H9 (cell line): Measurements from ENCODE around the gene XDH. TPM values are rescaled to one million over a fixed set of nuclear protein-coding genes. Genes with fewer than 3 reads are reported as not detected.

Experiments
- DNase-seq: peaks from one replicate; pipeline ENCODE4 v3.0.0-alpha.2; 2017
- H2AFZ ChIP-seq: one replicate; pipeline ENCODE4 v1.6.1; 2013; ENCODE audit warnings: mild to moderate bottlenecking, low read length, control low read depth, moderate library complexity
- H2AK5ac ChIP-seq: 2 replicates; pipeline ENCODE4 v1.6.1; 2013; ENCODE audit warnings: low read length, control low read depth, mixed read lengths; ENCODE audit not compliant: insufficient read length
- H2BK120ac ChIP-seq: one replicate; pipeline ENCODE4 v1.6.1; 2013; ENCODE audit warnings: low read depth, mild to moderate bottlenecking, low read length, control low read depth, inconsistent platforms; ENCODE audit not compliant: poor library complexity, severe bottlenecking
- H2BK12ac ChIP-seq: 2 replicates; pipeline ENCODE4 v1.6.1; 2013; ENCODE audit warnings: low read length, control low read depth, mixed read lengths, low read depth; ENCODE audit not compliant: insufficient read length
- H2BK15ac ChIP-seq: 2 replicates; pipeline ENCODE4 v1.6.1; 2013; ENCODE audit warnings: low read depth, low read length, control low read depth
- H2BK20ac ChIP-seq: one replicate; pipeline ENCODE4 v1.6.1; 2013; ENCODE audit warnings: low read depth, mild to moderate bottlenecking, low read length, control low read depth, inconsistent platforms; ENCODE audit not compliant: poor library complexity, severe bottlenecking
- H2BK5ac ChIP-seq: 2 replicates; pipeline ENCODE4 v1.6.1; 2013; ENCODE audit warnings: low read length, control low read depth, mixed read lengths; ENCODE audit not compliant: insufficient read length
- H3K14ac ChIP-seq: 2 replicates; pipeline ENCODE4 v1.6.1; 2013; ENCODE audit warnings: low read length, control low read depth; ENCODE audit not compliant: insufficient read depth
- H3K18ac ChIP-seq: 2 replicates; pipeline ENCODE4 v1.6.1; 2013; ENCODE audit warnings: low read depth, mild to moderate bottlenecking, mixed read lengths, low read length, control low read depth; ENCODE audit not compliant: insufficient read length
- H3K23ac ChIP-seq: 2 replicates; pipeline ENCODE4 v1.6.1; 2013; ENCODE audit warnings: low read length, control low read depth, mixed read lengths, low read depth; ENCODE audit not compliant: insufficient read length
- H3K23me2 ChIP-seq: 2 replicates; pipeline ENCODE4 v1.6.1; 2013; ENCODE audit warnings: low read depth, mild to moderate bottlenecking, mixed read lengths, low read length, control low read depth; ENCODE audit not compliant: insufficient read length, poor library complexity, severe bottlenecking
- H3K27ac ChIP-seq: 2 replicates; pipeline ENCODE4 v1.5.1; 2013; ENCODE audit warnings: low read length, control low read depth, mixed read lengths, low read depth; ENCODE audit not compliant: insufficient read length
- H3K27me3 ChIP-seq: 2 replicates; pipeline ENCODE4 v1.6.1; 2013; ENCODE audit warnings: low read length, control low read depth, inconsistent platforms; ENCODE audit not compliant: insufficient read depth
- H3K4ac ChIP-seq: 2 replicates; pipeline ENCODE4 v1.6.1; 2013; ENCODE audit warnings: low read depth, mild to moderate bottlenecking, control low read depth, inconsistent platforms, low read length, moderate library complexity
- H3K4me1 ChIP-seq: 2 replicates; pipeline ENCODE4 v1.6.1; 2013; ENCODE audit warnings: low read length, control low read depth, inconsistent platforms; ENCODE audit not compliant: insufficient read depth
- H3K4me2 ChIP-seq: 2 replicates; pipeline ENCODE4 v1.6.1; 2013; ENCODE audit warnings: low read length, control low read depth, mixed read lengths; ENCODE audit not compliant: insufficient read length, insufficient read depth
- H3K56ac ChIP-seq: 2 replicates; pipeline ENCODE4 v1.6.1; 2013; ENCODE audit warnings: low read depth, mild to moderate bottlenecking, mixed read lengths, low read length, control low read depth; ENCODE audit not compliant: insufficient read length
- H3K79me1 ChIP-seq: 2 replicates; pipeline ENCODE4 v1.6.1; 2013; ENCODE audit warnings: low read depth, mild to moderate bottlenecking, moderate library complexity, low read length, control low read depth, inconsistent platforms; ENCODE audit not compliant: insufficient read depth, poor library complexity, severe bottlenecking
- H3K79me2 ChIP-seq: 2 replicates; pipeline ENCODE4 v1.6.1; 2013; ENCODE audit warnings: low read length, control low read depth, inconsistent platforms; ENCODE audit not compliant: insufficient read depth
- H3K9ac ChIP-seq: 2 replicates; pipeline ENCODE4 v1.6.1; 2013; ENCODE audit warnings: low read length, control low read depth, mixed read lengths; ENCODE audit not compliant: insufficient read length; ENCODE audit errors: extremely low read depth
- H3K9me3 ChIP-seq: one replicate; pipeline ENCODE4 v1.6.1; 2013; ENCODE audit warnings: low read depth, low read length, inconsistent platforms; ENCODE audit not compliant: control insufficient read depth
- H3T11ph ChIP-seq: one replicate; pipeline ENCODE4 v1.6.1; 2013; ENCODE audit warnings: mild to moderate bottlenecking, low read length, control low read depth, inconsistent platforms
- H4K20me1 ChIP-seq: one replicate; pipeline ENCODE4 v1.6.1; 2013; ENCODE audit not compliant: control insufficient read depth, insufficient read length, insufficient read depth
- H4K5ac ChIP-seq: 2 replicates; pipeline ENCODE4 v1.6.1; 2013; ENCODE audit warnings: low read depth, mild to moderate bottlenecking, mixed read lengths, low read length, control low read depth; ENCODE audit not compliant: insufficient read length
- H4K8ac ChIP-seq: replicated peaks from 2 replicates; pipeline ENCODE4 v1.6.1; 2013; ENCODE audit warnings: low read length, control low read depth, mixed read lengths, low read depth; ENCODE audit not compliant: insufficient read length
- H4K91ac ChIP-seq: 2 replicates; pipeline ENCODE4 v1.6.1; 2013; ENCODE audit warnings: low read depth, mild to moderate bottlenecking, moderate library complexity, mixed read lengths, low read length, control low read depth; ENCODE audit not compliant: insufficient read length
- H3K27ac Mint-ChIP-seq, 3 experiments: 2 replicates in 2 of 3; 3 replicates in 1 of 3; pipeline ENCODE4 v1.8.0; 2020 to 2021; ENCODE audit warnings: mixed read lengths in 3 of 3, mild to moderate bottlenecking in 1 of 3, moderate library complexity in 1 of 3
- H3K27me3 Mint-ChIP-seq: 2 replicates; pipeline ENCODE4 v1.8.0; 2021; ENCODE audit warnings: low read depth, mild to moderate bottlenecking, moderate library complexity, mixed read lengths
- H3K36me3 Mint-ChIP-seq, 3 experiments: 2 replicates in 2 of 3; 3 replicates in 1 of 3; pipeline ENCODE4 v1.8.0; 2020 to 2021; ENCODE audit warnings: low read depth in 3 of 3, mixed read lengths in 3 of 3; ENCODE audit not compliant: insufficient read depth in 1 of 3
- H3K4me1 Mint-ChIP-seq, 2 experiments: 2 replicates each; pipeline ENCODE4 v1.8.0; 2020; ENCODE audit warnings: mixed read lengths in 2 of 2
- H3K4me3 Mint-ChIP-seq, 2 experiments: 2 replicates in 1 of 2; 3 replicates in 1 of 2; pipeline ENCODE4 v1.8.0; 2020 to 2021; ENCODE audit warnings: mild to moderate bottlenecking in 2 of 2, mixed read lengths in 2 of 2, moderate library complexity in 1 of 2
- H3K9me3 Mint-ChIP-seq, 2 experiments: 2 replicates in 1 of 2; 3 replicates in 1 of 2; pipeline ENCODE4 v1.8.0; 2020; ENCODE audit warnings: mild to moderate bottlenecking in 2 of 2, mixed read lengths in 2 of 2, moderate library complexity in 1 of 2
- CTCF ChIP-seq: fragments of 200-600 bp; sonication (generic); conservative IDR thresholded peaks from 3 replicates; pipeline ENCODE4 v1.8.0; 2021; ENCODE audit warnings: antibody characterized with exemption, mild to moderate bottlenecking
- WGBS: extraction: QIAGEN DNeasy Blood & Tissue Kit; methylation state at CpG from one replicate; pipeline ENCODE4 v1.1.7; 2013; ENCODE audit warnings: missing lambda C conversion rate, low lambda C conversion rate, mixed read lengths; ENCODE audit not compliant: insufficient read length; ENCODE audit errors: extremely low coverage; 5-methylcytosine and 5-hydroxymethylcytosine counted together
- total RNA-seq: library from RNA; stranded (reverse); gene quantifications from 2 replicates; pipeline ENCODE4 v1.2.1, GENCODE V29; 2021

The XDH gene
- total RNA-seq, 1 experiment from 2014 or later, result 1.4 TPM

GRCh38 chr2:31348618-31349017 lies 65.9 kb downstream of the XDH start:
- Mint-ChIP-seq H3K9me3 (no peaks in the 10 kb centered on the region), H3K27ac (no peak overlapping the region), H3K36me3 (no peaks in the 10 kb centered on the region; a peak in 1 of 7 replicates), H3K27me3 (no peaks in the 10 kb centered on the region), H3K4me1 (no peaks in the 10 kb centered on the region), H3K4me3 (no peak overlapping the region)
- no peak for DNase-seq
- Histone ChIP-seq H3K23me2 (no peaks in the 10 kb centered on the region), H2BK20ac (no peak overlapping the region), H4K8ac (no peak overlapping the region), H3K56ac (no peak overlapping the region), H3T11ph (no peak overlapping the region), H2BK5ac (no peak overlapping the region), H3K79me2 (no peaks in the 10 kb centered on the region), H2AK5ac (no peak overlapping the region), H3K79me1 (no peaks in the 10 kb centered on the region), H3K4me1 (no peaks in the 10 kb centered on the region), H3K27ac (no peak overlapping the region), H2BK15ac (no peak overlapping the region), H4K5ac (no peak overlapping the region), H3K4me2 (no peak overlapping the region), H3K27me3 (no peaks in the 10 kb centered on the region), H3K18ac (no peak overlapping the region), H3K23ac (no peak overlapping the region), H3K9me3 (no peaks in the 10 kb centered on the region), H2AFZ (no peak overlapping the region), H2BK120ac (no peak overlapping the region), H3K9ac (no peak overlapping the region), H3K14ac (no peak overlapping the region), H3K4ac (no peak overlapping the region), H4K91ac (no peak overlapping the region), H4K20me1 (no peaks in the 10 kb centered on the region), H2BK12ac (no peak overlapping the region)
- no CpG with 5 or more reads among the region's 5 CpGs for WGBS
- no peak for TF ChIP-seq CTCF
